ENCODE results near the gene SNX33.

The SNX33 gene

DNA sequence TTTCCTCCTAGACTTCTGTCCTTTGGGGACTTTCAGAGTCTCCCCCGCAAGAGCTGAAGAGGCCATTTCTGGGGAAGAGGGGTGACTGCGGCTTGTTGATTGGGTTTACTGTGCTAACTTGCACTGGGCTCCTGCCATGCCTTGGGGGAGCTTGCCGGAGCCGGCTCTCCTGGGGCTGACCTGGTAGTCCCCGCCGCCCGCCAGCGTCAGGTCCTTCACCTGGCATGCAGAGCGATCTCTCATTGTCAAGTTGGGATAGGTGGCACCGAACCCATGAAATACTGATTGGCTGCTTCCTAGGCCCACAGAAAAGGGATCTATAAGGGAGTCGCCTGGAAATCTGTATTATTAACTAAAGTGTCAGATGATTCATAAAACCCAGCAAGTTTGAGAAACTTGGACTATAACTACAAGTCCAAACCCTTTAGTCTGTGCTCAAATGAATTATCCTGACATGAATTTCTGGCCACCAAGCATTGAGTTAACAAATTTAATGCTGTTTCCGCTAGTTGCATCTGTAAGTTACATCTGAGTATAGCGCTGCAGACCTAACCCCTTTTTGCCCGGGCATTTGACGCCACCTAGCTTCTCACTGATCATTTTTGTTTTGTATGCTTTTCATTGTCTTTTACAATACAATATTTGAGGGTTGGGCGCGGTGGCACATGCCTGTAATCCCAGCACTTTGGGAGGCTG is 7.1 kb upstream of the SNX33 start:
- DNase-seq (ENCODE audit: extremely low read depth, insufficient read length): peak; percentile 30
- Histone ChIP-seq H3K27me3 (replicated peaks; ENCODE audit: control insufficient read depth, insufficient read depth, low read length) (no peaks in the 10 kb centered on the region), H3K4me3 (replicated peaks; ENCODE audit: low read depth, low read length) (peak overlapping the region; percentile 99), H3K36me3 (ENCODE audit: control insufficient read depth, insufficient read depth, low read length) (no peaks in the 10 kb centered on the region)
- TF ChIP-seq, protein P1, sequence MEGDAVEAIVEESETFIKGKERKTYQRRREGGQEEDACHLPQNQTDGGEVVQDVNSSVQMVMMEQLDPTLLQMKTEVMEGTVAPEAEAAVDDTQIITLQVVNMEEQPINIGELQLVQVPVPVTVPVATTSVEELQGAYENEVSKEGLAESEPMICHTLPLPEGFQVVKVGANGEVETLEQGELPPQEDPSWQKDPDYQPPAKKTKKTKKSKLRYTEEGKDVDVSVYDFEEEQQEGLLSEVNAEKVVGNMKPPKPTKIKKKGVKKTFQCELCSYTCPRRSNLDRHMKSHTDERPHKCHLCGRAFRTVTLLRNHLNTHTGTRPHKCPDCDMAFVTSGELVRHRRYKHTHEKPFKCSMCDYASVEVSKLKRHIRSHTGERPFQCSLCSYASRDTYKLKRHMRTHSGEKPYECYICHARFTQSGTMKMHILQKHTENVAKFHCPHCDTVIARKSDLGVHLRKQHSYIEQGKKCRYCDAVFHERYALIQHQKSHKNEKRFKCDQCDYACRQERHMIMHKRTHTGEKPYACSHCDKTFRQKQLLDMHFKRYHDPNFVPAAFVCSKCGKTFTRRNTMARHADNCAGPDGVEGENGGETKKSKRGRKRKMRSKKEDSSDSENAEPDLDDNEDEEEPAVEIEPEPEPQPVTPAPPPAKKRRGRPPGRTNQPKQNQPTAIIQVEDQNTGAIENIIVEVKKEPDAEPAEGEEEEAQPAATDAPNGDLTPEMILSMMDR (IDR thresholded peaks at IDR 0.05; ENCODE audit: insufficient read depth, low read length, poor library complexity, severe bottlenecking): peak; percentile 55

DNA sequence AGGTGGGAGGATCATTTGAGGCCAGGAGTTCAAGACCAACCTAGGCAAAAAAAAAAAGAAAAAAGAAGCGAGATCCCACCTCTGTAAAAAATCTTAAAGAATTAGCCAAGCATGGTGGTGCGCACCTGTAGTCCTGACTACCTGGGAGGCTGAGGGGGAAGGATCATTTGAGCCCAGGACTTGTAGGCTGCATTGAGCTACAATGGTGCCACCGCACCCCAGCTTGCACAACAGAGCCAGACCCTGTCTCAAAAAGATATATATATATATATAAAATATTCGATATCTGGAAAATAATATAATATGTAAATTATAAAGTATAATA is 6.6 kb upstream of the SNX33 start:
- Histone ChIP-seq H3K36me3 (ENCODE audit: control insufficient read depth, insufficient read depth, low read length) (no peaks in the 10 kb centered on the region), H3K4me3 (replicated peaks; ENCODE audit: low read depth, low read length) (peak overlapping the region; percentile 99; the same call in 1 of the 2 replicates), H3K27me3 (replicated peaks; ENCODE audit: control insufficient read depth, insufficient read depth, low read length) (no peaks in the 10 kb centered on the region)
- TF ChIP-seq, protein P1 (IDR thresholded peaks at IDR 0.05; ENCODE audit: insufficient read depth, low read length, poor library complexity, severe bottlenecking): no peak
- no peak for DNase-seq (ENCODE audit: extremely low read depth, insufficient read length)

- Histone ChIP-seq H3K4me3 (replicated peaks; ENCODE audit: low read depth, low read length) (no peak overlapping the region), H3K27me3 (replicated peaks; ENCODE audit: control insufficient read depth, insufficient read depth, low read length) (no peaks in the 10 kb centered on the region), H3K36me3 (ENCODE audit: control insufficient read depth, insufficient read depth, low read length) (no peaks in the 10 kb centered on the region)
- TF ChIP-seq, protein P1 (IDR thresholded peaks at IDR 0.05; ENCODE audit: insufficient read depth, low read length, poor library complexity, severe bottlenecking): no peak
- no peak for DNase-seq (ENCODE audit: extremely low read depth, insufficient read length)
Observed at GRCh38 chr15:75641603-75642002, 6.1 kb upstream of the SNX33 start.

DNA sequence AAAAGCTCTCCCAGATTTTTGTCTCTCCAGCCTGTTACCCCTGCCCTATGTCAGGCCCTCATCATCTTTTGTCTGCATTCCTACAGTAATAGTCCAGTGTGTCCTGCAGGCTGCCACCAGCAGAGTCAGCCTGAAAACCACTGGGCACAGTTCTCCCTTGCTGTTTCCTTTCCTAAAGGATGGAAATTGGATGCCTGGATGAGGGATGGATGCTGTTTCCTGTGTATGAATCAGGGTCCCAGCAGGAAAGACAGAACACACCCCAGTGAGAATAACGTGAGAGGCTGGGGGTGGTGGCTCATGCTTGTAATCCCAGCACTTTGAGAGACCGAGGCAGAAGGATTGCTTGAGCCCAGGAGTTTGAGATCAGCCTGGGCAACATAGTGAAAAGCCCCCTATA is 3.3 kb upstream of the SNX33 start:
- no peaks in the 10 kb centered on the region for H3K36me3 ChIP-seq (ENCODE audit: control insufficient read depth, insufficient read depth, low read length)
- DNase-seq (ENCODE audit: extremely low read depth, insufficient read length): no peak
- H3K4me3 ChIP-seq (replicated peaks; ENCODE audit: low read depth, low read length): no peak overlapping the region
- TF ChIP-seq, protein P1 (IDR thresholded peaks at IDR 0.05; ENCODE audit: insufficient read depth, low read length, poor library complexity, severe bottlenecking): no peak
- no peaks in the 10 kb centered on the region; the same call in 1 of the 2 replicates for H3K27me3 ChIP-seq (replicated peaks; ENCODE audit: control insufficient read depth, insufficient read depth, low read length)

- TF ChIP-seq, protein P1 (IDR thresholded peaks at IDR 0.05; ENCODE audit: insufficient read depth, low read length, poor library complexity, severe bottlenecking): no peak
Observed at GRCh38 chr15:75646112-75646943, 1.4 kb upstream of the SNX33 start.

More at GRCh38 chr15:75646112-75646943, 1.4 kb upstream of the SNX33 start:
- H3K4me3 ChIP-seq (replicated peaks; ENCODE audit: low read depth, low read length): no peak overlapping the region; the same call in 1 of the 2 replicates
- no peaks in the 10 kb centered on the region for H3K36me3 ChIP-seq (ENCODE audit: control insufficient read depth, insufficient read depth, low read length)
- no peak for DNase-seq (ENCODE audit: extremely low read depth, insufficient read length)
- H3K27me3 ChIP-seq (replicated peaks; ENCODE audit: control insufficient read depth, insufficient read depth, low read length): no peaks in the 10 kb centered on the region; the same call in 1 of the 2 replicates

Data from GM06990 (cell line).